ENCODE measurements around the gene DNAJB13. TPM values are rescaled to one million over a fixed set of nuclear protein-coding genes. Genes with fewer than 3 reads are reported as not detected.

DNAJB13 gene
- total RNA-seq, 1 experiment from 2014 or later: 0.24 TPM

- no peaks in the 10 kb centered on the region for H3K9me3 Mint-ChIP-seq
- H3K27me3 Mint-ChIP-seq (ENCODE audit: low read depth): peaks cover 22% of the 10 kb centered on the region
- CTCF ChIA-PET: interaction anchor here (0.6 kb wide), 1 partner anchor 82 kb away, joined by 5 read pairs; no protein-coding TSS in a partner anchor
- DNase-seq (ENCODE audit: low spot score) (no peak), ATAC-seq (no peak)
- peaks cover 15% of the 10 kb centered on the region for H3K4me1 Mint-ChIP-seq
- POLR2A ChIA-PET: no interaction called here
- no peak overlapping the region for H3K27ac Mint-ChIP-seq
- no peak overlapping the region for H3K4me3 Mint-ChIP-seq
- H3K36me3 Mint-ChIP-seq: no peaks in the 10 kb centered on the region
- TF ChIP-seq MYBL2 (CRISPR knock-in tag; IDR thresholded peaks at IDR 0.05) (no peak), TP53 (CRISPR knock-in tag; IDR thresholded peaks at IDR 0.05) (no peak), ZNF317 (CRISPR knock-in tag; IDR thresholded peaks at IDR 0.05; ENCODE audit: borderline replicate concordance, low read depth) (no peak), OVOL2 (CRISPR knock-in tag; IDR thresholded peaks at IDR 0.05; ENCODE audit: borderline replicate concordance) (no peak), NR3C1 (CRISPR knock-in tag; conservative IDR thresholded peaks at IDR 0.05; ENCODE audit: low read depth) (no peak), ETV6 (CRISPR knock-in tag; IDR thresholded peaks at IDR 0.05) (no peak), ZNF121 (CRISPR knock-in tag; IDR thresholded peaks at IDR 0.05) (no peak), KAT7 (CRISPR knock-in tag; IDR thresholded peaks at IDR 0.05; ENCODE audit: borderline replicate concordance) (no peak), HMGXB4 (CRISPR knock-in tag; IDR thresholded peaks at IDR 0.05) (no peak), ZNF423 (CRISPR knock-in tag; IDR thresholded peaks at IDR 0.05) (no peak), FOXJ3 (CRISPR knock-in tag; IDR thresholded peaks at IDR 0.05; ENCODE audit: borderline replicate concordance) (no peak), ATF6 (CRISPR knock-in tag; IDR thresholded peaks at IDR 0.05) (no peak), RORB (CRISPR knock-in tag; IDR thresholded peaks at IDR 0.05) (no peak)
Observed at GRCh38 chr11:73962101-73962705, 11.4 kb downstream of the DNAJB13 start.

- Mint-ChIP-seq H3K4me1 (peaks cover 11% of the 10 kb centered on the region), H3K27ac (no peak overlapping the region), H3K27me3 (ENCODE audit: low read depth) (peaks cover 12% of the 10 kb centered on the region), H3K4me3 (no peak overlapping the region), H3K36me3 (no peaks in the 10 kb centered on the region), H3K9me3 (no peaks in the 10 kb centered on the region)
- POLR2A ChIA-PET: no interaction called here
- ATAC-seq (peak; percentile 44), DNase-seq (ENCODE audit: low spot score) (no peak)
- TF ChIP-seq ATF2 (CRISPR knock-in tag; IDR thresholded peaks at IDR 0.05; ENCODE audit: borderline replicate concordance, low read depth) (no peak), SMAD4 (CRISPR knock-in tag; IDR thresholded peaks at IDR 0.05) (no peak), ARID4B (CRISPR knock-in tag; IDR thresholded peaks at IDR 0.05; ENCODE audit: borderline replicate concordance) (no peak)
- CTCF ChIA-PET: interaction anchor here (0.7 to 1.8 kb wide), 9 partner anchors 15 to 486 kb away, joined by 3 to 9 read pairs (median 3); partner anchors contain the start of genes C2CD3, PPME1 and UCP2
Observed at GRCh38 chr11:73963861-73964260, 13.0 kb downstream of the DNAJB13 start.

All from WTC11 (cell line).